Rectal smooth muscle tissue (tissue), 1 donor: ENCODE results near the gene ARHGAP26.
A peak's percentile ranks its signal among the peaks of the same experiment; 100 is the strongest.
"Not testable (repeated sequence)": the region's sequence is repeated elsewhere in the genome, so short reads cannot be mapped to it uniquely, and the experiment has no call there.

ENCODE experiments used
- H3K27ac ChIP-seq: one replicate; pipeline ENCODE4 v1.7.0; 2013; ENCODE audit warnings: low read depth, low read length, inconsistent platforms
- H3K27me3 ChIP-seq: one replicate; pipeline ENCODE4 v1.7.0; 2013; ENCODE audit warnings: low read length; ENCODE audit not compliant: control insufficient read depth, insufficient read depth
- H3K36me3 ChIP-seq: one replicate; pipeline ENCODE4 v1.7.0; 2013; ENCODE audit warnings: low read length; ENCODE audit not compliant: control insufficient read depth, insufficient read depth
- H3K4me1 ChIP-seq: one replicate; pipeline ENCODE4 v1.7.0; 2013; ENCODE audit warnings: low read length; ENCODE audit not compliant: control insufficient read depth, insufficient read depth
- H3K4me3 ChIP-seq: one replicate; pipeline ENCODE4 v1.7.0; 2013; ENCODE audit warnings: low read length
- H3K9ac ChIP-seq: one replicate; pipeline ENCODE4 v1.7.0; 2013; ENCODE audit warnings: low read length

Gene ARHGAP26

DNA sequence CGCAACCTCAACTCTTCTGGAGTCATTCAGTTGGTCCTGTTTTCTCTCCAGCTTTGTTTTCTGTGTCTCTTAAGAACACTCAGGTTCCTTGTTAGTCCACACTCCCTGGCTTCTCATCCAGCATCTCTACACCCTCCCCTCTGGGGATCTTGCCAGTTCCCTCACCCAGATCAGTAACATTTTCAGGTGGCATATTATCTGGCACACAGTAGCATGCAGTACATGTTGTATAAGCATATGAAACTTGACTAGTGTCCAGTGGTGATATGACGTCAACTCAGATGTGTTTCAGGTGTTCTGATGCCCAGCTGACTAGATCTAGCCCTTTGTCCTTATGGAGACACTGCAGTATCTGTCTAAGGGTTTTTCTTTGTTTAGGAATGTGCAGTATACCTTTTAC is 184.3 kb downstream of the ARHGAP26 start:
- Histone ChIP-seq H3K4me3 (no peak overlapping the region), H3K4me1 (peaks cover 17% of the 10 kb centered on the region)

DNA sequence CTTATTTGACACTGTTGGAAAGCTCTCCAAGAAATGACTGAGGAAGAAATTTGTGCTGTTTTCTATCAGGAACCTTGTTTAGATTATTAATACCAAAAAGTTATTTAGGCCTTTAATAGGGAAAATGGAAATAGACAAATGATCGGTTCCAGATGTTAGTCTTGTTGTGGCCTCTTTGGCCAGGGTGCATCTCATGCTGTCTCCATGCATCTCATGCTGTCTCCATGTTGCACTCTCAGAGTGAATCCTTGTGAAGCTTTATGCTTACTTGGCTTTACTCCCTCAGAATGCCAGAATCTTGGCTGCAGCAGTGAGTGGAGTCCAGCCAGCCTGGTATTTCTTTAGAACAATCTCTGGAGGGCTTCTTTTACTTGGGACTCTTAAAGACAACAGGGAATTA is 185.5 kb downstream of the ARHGAP26 start:
- Histone ChIP-seq H3K4me3 (no peak overlapping the region), H3K36me3 (no peaks in the 10 kb centered on the region), H3K27ac (peak overlapping the region; percentile 50), H3K9ac (no peak overlapping the region), H3K27me3 (no peaks in the 10 kb centered on the region), H3K4me1 (peaks cover 17% of the 10 kb centered on the region)

More for the DNA sequence above, 184.3 kb downstream of the ARHGAP26 start:
- Histone ChIP-seq H3K36me3 (no peaks in the 10 kb centered on the region), H3K27me3 (no peaks in the 10 kb centered on the region), H3K27ac (peak overlapping the region; percentile 50), H3K9ac (no peak overlapping the region)

DNA sequence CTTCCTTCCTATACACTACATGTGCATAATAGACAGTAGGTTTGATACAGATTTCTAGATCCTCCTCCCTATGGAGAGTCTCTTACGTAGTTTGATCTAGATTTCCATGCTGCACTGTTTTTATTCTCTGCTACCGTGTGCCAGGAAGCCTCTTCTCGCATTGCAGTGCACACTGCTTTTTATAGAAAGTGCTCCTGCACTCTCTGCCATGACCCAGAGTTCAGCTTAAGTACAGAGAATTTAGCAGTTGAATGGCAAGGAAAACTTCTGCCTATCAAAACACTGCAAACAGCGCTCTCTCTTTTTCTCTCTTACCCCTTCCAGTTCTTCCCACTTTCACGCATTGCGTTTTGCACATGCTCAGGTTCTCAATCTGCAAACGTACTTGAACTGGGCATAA is 187.4 kb downstream of the ARHGAP26 start:
- no peaks in the 10 kb centered on the region for H3K36me3 ChIP-seq
- H3K4me1 ChIP-seq: peaks cover 17% of the 10 kb centered on the region
- H3K4me3 ChIP-seq: no peak overlapping the region
- no peak overlapping the region for H3K9ac ChIP-seq
- no peak overlapping the region for H3K27ac ChIP-seq
- no peaks in the 10 kb centered on the region for H3K27me3 ChIP-seq

DNA sequence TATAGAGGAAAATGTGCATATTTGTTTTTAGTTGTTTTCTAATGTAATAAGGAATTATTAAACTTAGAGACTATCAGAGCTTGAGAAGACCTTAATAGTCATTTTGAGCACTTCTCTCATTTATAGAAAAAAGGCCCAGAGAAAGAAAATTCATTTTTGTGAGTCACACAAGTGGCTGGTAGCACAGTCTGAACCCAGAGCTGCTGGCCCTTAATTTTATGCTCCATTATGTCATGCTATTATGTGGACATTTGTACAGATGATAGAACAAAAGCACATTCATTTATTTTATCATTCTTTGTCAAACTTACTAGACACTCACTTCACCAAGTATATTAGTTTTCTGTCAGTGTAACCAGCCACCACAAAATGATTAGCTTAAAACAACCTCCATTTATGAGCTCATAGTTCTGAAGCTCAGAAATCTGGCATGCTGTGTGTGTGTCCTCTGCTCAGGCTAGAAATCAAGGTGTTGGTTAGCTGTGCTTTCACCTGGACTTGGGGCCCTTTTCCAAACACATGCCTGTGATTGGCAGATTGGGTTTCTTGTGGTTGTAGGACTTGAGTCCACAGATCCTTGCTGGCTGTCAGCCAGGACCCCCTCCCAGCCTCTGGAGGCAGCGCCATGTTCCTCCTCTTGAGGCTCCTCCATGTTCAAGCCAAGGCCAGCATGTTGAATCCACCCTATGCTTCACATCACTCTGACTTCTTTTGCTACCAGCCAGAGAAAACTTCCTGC is 188.9 kb downstream of the ARHGAP26 start:
- Histone ChIP-seq H3K4me3 (no peak overlapping the region), H3K27me3 (no peaks in the 10 kb centered on the region), H3K36me3 (no peaks in the 10 kb centered on the region), H3K9ac (no peak overlapping the region), H3K4me1 (peaks cover 17% of the 10 kb centered on the region), H3K27ac (no peak overlapping the region)

DNA sequence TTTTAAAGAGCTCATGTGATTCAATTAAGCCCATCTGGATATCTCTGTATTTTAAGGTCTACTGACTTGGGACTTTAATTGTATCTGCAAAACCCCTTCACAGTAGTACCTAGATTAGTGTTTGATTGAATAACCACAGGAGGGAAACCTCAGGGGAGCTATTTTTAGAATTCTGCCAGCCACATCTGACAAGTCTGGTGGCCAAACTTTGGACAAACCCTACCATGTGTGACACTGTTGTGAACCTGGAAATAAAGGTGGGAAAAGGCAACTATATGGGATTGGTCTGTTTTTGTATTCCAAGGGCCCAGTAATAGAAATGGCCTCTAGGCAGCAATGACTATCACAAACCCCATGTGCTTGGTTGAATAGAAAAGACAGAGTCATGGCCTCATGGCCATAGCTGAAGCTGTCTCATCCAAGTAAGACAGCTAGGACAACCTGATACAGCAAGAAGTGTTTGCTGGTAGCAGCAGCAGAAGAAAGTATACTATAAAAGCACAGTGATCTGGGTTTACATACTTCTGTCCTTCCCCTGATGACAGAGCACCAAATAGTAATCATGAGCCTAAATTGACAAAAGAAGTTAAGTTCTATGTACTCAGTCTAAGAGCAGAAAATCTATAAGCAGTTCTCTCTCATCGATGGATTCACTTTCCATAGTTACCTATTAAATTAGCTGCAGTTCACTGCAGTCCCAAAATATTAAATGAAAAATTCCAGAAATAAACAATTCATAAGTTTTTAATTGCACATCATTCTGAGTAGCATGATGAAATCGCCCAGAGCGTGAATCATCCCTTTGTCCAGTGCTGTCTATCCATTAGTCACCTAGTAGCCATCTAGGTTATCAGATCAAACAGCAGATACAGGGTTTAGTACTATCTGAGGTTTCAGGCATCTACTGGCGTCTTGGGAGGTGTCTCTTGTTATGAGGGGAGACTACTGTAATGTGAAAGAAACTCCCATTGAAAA is 189.8 kb downstream of the ARHGAP26 start:
- Histone ChIP-seq H3K36me3 (no peaks in the 10 kb centered on the region), H3K4me1 (peaks cover 11% of the 10 kb centered on the region)

DNA sequence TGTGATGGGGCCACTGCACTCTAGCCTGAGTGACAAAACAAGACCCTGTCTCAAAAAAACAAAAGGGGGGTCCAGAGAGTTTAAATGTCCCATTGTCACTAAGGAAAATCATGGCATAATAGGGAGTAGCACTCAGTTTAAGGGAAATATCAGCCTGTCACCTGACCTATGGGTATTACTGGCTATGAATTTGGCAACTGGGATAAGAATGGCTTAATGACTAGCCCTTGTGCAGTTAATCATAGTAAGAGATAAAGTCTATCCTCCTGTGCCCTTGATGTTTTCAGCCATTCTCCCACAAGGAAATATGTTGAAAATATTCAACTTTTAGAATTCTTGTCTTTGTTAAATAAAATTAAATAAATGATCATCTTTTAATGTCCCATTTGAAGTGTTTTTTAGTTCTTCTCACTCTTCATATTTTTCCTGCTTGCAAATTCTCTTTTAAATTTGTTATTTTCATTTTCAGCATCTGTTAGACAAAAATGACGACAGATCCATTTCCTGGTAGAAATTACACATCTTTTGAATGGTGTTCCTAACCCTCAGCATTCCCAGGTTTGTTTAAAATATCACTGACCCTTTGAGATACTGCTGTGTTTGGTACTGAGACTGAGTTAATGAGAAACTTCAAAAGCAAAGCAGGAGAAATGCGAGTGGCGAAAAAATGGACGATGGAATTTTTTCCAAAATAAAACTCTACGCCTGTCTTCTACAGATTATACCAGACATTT is 191.4 kb downstream of the ARHGAP26 start:
- no peaks in the 10 kb centered on the region for H3K27me3 ChIP-seq
- no peaks in the 10 kb centered on the region for H3K36me3 ChIP-seq
- no peaks in the 10 kb centered on the region for H3K4me1 ChIP-seq
- no peak overlapping the region for H3K4me3 ChIP-seq
- H3K27ac ChIP-seq: no peak overlapping the region
- H3K9ac ChIP-seq: no peak overlapping the region

More for the DNA sequence above, 189.8 kb downstream of the ARHGAP26 start:
- Histone ChIP-seq H3K27ac (no peak overlapping the region), H3K4me3 (no peak overlapping the region), H3K9ac (no peak overlapping the region), H3K27me3 (no peaks in the 10 kb centered on the region)

DNA sequence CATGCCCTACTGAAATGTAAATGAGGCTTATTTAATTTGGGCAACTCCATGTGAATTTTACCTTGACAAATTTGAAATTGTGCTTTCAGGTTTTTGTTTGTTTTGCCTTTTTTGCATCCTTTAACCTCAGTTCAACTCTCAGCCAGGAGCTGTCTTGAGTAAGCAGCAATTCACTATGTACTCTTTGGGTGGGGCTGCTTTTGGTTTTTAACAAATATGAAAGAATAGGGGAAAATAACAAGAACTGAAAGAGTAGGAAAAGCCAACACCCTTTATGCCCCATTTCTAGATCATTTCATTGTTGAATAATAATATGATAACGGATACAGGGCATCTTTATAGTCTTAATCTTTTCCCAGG is 192.0 kb downstream of the ARHGAP26 start:
- Histone ChIP-seq H3K27ac (no peak overlapping the region), H3K4me1 (no peaks in the 10 kb centered on the region)

DNA sequence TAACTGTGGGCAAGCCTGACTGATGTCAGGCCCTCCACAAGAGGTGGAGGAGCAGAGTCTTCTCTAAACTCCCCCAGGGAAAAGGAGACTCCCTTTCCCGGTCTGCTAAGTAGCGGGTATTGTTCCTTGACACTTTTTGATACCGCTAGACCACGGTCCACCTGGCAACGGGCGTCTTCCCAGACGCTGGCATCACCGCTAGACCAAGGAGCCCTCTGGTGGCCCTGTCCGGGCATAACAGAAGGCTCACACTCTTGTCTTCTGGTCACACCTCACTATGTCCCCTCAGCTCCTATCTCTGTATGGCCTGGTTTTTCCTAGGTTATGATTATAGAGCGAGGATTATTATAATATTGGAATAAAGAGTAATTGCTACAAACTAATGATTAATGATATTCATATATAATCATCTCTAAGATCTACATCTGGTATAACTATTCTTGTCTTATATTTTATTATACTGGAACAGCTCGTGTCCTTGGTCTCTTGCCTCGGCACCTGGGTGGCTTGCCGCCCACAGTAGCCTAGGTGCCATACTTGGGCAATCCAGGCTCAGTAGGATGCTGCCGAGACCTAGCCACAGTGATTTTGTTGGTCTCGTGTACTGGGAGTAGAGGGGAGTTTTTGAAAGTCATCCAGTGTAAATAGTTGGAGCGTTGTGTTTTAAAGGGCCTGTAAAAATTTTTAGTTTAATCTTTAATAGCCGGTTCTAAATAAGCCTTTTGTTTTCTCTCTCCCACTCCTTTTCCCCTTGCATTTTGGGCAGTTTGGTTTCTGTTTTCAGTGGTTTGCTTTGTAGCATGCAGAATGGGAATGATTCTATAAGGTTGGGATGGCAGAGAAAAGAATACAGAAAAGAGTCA is 195.3 kb downstream of the ARHGAP26 start:
- H3K36me3 ChIP-seq, H3K27ac ChIP-seq, H3K4me3 ChIP-seq, H3K4me1 ChIP-seq, H3K27me3 ChIP-seq, H3K9ac ChIP-seq: not testable (repeated sequence)

More for the DNA sequence above, 192.0 kb downstream of the ARHGAP26 start:
- no peaks in the 10 kb centered on the region for H3K27me3 ChIP-seq
- H3K36me3 ChIP-seq: no peaks in the 10 kb centered on the region
- H3K9ac ChIP-seq: no peak overlapping the region
- no peak overlapping the region for H3K4me3 ChIP-seq

DNA sequence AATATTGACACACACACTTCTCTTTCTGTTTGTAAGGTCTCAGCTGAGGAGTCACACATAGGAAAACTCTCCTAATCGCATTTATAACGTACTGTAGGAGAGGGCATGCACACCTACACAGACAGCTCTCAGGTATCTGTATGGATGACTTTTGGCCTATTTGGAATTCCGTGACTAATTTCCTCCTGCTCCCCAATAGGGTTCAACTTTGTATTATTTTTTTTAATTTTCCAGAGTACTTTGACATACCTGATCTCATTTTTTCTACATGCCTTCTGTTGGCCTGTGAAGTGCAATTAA is 195.9 kb downstream of the ARHGAP26 start:
- Histone ChIP-seq H3K36me3 (no peaks in the 10 kb centered on the region), H3K27ac (no peak overlapping the region), H3K9ac (no peak overlapping the region), H3K27me3 (no peaks in the 10 kb centered on the region), H3K4me1 (no peaks in the 10 kb centered on the region), H3K4me3 (no peak overlapping the region)

DNA sequence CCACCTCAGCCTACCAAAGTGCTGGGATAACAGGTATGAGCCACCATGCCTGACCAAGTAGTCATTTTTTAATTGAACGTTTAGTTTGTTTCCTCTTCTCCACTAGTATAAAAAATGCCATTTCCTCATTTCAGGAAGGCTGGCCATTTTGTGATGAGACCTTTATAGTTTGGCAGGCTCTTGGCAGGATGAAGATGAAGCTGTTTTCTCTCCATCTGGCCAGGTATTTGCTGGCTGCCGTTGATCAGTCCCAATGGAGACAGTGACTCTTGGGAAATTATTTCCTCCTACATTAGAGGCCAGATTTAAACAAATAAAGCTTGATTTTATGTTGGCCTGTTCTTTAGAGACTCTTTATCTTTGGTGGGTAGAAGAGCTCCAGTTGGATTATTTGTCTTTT is 199.0 kb downstream of the ARHGAP26 start:
- Histone ChIP-seq H3K36me3 (no peaks in the 10 kb centered on the region), H3K9ac (no peak overlapping the region), H3K27ac (no peak overlapping the region), H3K4me1 (no peaks in the 10 kb centered on the region), H3K4me3 (no peak overlapping the region), H3K27me3 (no peaks in the 10 kb centered on the region)

DNA sequence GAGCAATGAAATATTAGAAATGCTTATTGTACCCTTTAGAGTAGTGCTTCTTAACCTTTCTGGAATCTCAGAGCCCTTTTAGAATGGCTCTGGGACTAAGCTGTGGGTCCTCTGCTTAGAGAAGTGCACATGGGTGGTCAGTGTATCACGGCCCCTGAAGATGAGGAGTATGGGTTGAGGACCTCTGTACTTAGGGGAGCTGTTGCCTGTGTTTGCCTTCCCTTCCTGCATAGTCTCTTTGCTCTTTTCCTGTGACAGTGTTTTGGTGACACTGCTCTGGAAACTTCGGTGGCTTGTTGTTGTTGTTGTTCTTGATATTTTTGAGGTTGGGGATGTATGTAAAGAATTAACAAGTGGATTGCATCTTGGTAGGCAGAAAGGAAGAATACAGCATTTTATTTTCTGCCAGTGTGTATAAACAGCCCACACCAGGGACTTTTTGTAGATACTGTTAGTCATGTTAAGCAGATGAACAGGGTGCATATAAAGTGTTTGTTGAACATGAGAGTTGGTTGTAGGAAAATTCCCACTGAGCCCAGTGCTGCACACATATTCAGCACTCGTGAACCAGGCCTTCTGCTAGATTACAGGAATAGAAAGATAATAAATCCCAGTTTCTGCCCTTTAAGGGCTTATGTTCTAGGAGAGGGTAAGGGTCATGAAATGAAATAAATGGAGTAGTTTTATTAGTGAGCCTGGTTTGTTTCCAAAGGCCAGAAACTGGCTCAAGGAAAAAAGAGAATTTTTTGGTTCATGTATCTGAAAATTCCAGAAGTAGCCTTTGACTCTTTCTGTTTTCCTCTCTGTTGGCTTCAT is 199.7 kb downstream of the ARHGAP26 start:
- Histone ChIP-seq H3K4me3 (no peak overlapping the region), H3K27ac (no peak overlapping the region)

More for the DNA sequence above, 199.7 kb downstream of the ARHGAP26 start:
- no peaks in the 10 kb centered on the region for H3K36me3 ChIP-seq
- H3K9ac ChIP-seq: no peak overlapping the region
- no peaks in the 10 kb centered on the region for H3K4me1 ChIP-seq
- no peaks in the 10 kb centered on the region for H3K27me3 ChIP-seq
